ENCODE results near the gene STK33. TPM values are rescaled to one million over a fixed set of nuclear protein-coding genes. Genes with fewer than 3 reads are reported as not detected.

The STK33 gene
- polyA plus RNA-seq, 1 donor from 2014 or later: 13.9 TPM

- H3K27me3 ChIP-seq (ENCODE audit: insufficient read depth, low read depth, low read length): no peaks in the 10 kb centered on the region
- no peaks in the 10 kb centered on the region for H4K20me1 ChIP-seq (ENCODE audit: insufficient read depth)
- no peak overlapping the region for H3K4me2 ChIP-seq (ENCODE audit: low read length)
- H3K9me3 ChIP-seq (ENCODE audit: low read length): no peaks in the 10 kb centered on the region
- no peak overlapping the region for H3K27ac ChIP-seq (ENCODE audit: low read length)
- no peaks in the 10 kb centered on the region for H3K79me2 ChIP-seq (replicated peaks; ENCODE audit: insufficient read depth, low read length)
- H3K9me2 ChIP-seq (ENCODE audit: insufficient read depth, low read length): no peaks in the 10 kb centered on the region
- H3K9ac ChIP-seq (ENCODE audit: low read length): no peak overlapping the region
- TF ChIP-seq RAD21 (conservative IDR thresholded peaks at IDR 0.05) (no peak), MXI1 (conservative IDR thresholded peaks at IDR 0.05; ENCODE audit: poor library complexity, severe bottlenecking) (no peak), POLR2AphosphoS5 (IDR thresholded peaks at IDR 0.05) (no peak), TAF1 (IDR thresholded peaks at IDR 0.05; ENCODE audit: low read depth) (no peak), CTCF (IDR thresholded peaks at IDR 0.05; ENCODE audit: poor library complexity, severe bottlenecking) (no peak), REST (IDR thresholded peaks at IDR 0.05; ENCODE audit: borderline replicate concordance) (no peak), EZH2 (IDR thresholded peaks at IDR 0.05; ENCODE audit: borderline replicate concordance, insufficient read depth, low read length, poor library complexity, severe bottlenecking) (no peak), SMC3 (conservative IDR thresholded peaks at IDR 0.05; ENCODE audit: poor library complexity) (no peak), EP300 (conservative IDR thresholded peaks at IDR 0.05; ENCODE audit: poor library complexity, severe bottlenecking) (no peak)
- no peaks in the 10 kb centered on the region for H3F3A ChIP-seq (ENCODE audit: insufficient read depth, low read length, poor library complexity, severe bottlenecking)
- no peak overlapping the region for H3K4me3 ChIP-seq (ENCODE audit: low read length)
- no peaks in the 10 kb centered on the region for H3K36me3 ChIP-seq (ENCODE audit: insufficient read depth, low read length)
- H2AFZ ChIP-seq (ENCODE audit: low read depth, low read length): no peak overlapping the region
Measured at GRCh38 chr11:8641332-8641731, 47.3 kb upstream of the STK33 start.

- H4K20me1 ChIP-seq (ENCODE audit: insufficient read depth): no peaks in the 10 kb centered on the region
- H2AFZ ChIP-seq (ENCODE audit: low read depth, low read length): no peak overlapping the region
- no peak overlapping the region for H3K4me2 ChIP-seq (ENCODE audit: low read length)
- no peak overlapping the region for H3K9ac ChIP-seq (ENCODE audit: low read length)
- H3K27me3 ChIP-seq (ENCODE audit: insufficient read depth, low read depth, low read length): no peaks in the 10 kb centered on the region
- no peaks in the 10 kb centered on the region for H3K36me3 ChIP-seq (ENCODE audit: insufficient read depth, low read length)
- no peaks in the 10 kb centered on the region for H3K9me2 ChIP-seq (ENCODE audit: insufficient read depth, low read length)
- H3F3A ChIP-seq (ENCODE audit: insufficient read depth, low read length, poor library complexity, severe bottlenecking): no peaks in the 10 kb centered on the region
- H3K4me3 ChIP-seq (ENCODE audit: low read length): no peak overlapping the region
- no peaks in the 10 kb centered on the region for H3K9me3 ChIP-seq (ENCODE audit: low read length)
- no peak overlapping the region for H3K27ac ChIP-seq (ENCODE audit: low read length)
- TF ChIP-seq REST (IDR thresholded peaks at IDR 0.05; ENCODE audit: borderline replicate concordance) (no peak), EP300 (conservative IDR thresholded peaks at IDR 0.05; ENCODE audit: poor library complexity, severe bottlenecking) (no peak), TAF1 (IDR thresholded peaks at IDR 0.05; ENCODE audit: low read depth) (no peak), EZH2 (IDR thresholded peaks at IDR 0.05; ENCODE audit: borderline replicate concordance, insufficient read depth, low read length, poor library complexity, severe bottlenecking) (no peak), CTCF (IDR thresholded peaks at IDR 0.05; ENCODE audit: poor library complexity, severe bottlenecking) (no peak), SMC3 (conservative IDR thresholded peaks at IDR 0.05; ENCODE audit: poor library complexity) (no peak), RAD21 (conservative IDR thresholded peaks at IDR 0.05) (no peak), POLR2AphosphoS5 (IDR thresholded peaks at IDR 0.05) (no peak), MXI1 (conservative IDR thresholded peaks at IDR 0.05; ENCODE audit: poor library complexity, severe bottlenecking) (no peak)
- no peaks in the 10 kb centered on the region for H3K79me2 ChIP-seq (replicated peaks; ENCODE audit: insufficient read depth, low read length)
Measured at GRCh38 chr11:8640267-8640906, 46.4 kb upstream of the STK33 start.

All from neural cell (in vitro differentiated cells).